ENCODE data around the gene CCZ1.

DNA sequence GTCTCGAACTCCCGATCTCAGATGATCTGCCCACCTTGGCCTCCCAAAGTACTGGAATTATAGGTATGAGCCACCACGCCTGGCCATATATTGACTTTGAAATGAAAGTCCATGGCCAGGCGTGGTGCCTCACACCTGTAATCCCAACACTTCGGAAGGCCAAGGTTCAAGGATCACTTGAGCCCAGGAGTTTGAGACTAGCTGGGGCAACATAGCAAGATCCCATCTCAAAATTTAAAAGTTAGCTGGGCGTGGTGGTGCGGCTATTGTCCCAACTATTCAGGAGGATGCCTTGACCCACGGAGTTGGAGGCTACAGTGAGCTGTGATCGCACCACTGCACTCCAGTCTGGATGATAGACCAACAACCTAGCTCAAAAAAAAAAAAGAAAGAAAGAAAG, 6.0 kb upstream of the CCZ1 start:
- TF ChIP-seq, protein P1, sequence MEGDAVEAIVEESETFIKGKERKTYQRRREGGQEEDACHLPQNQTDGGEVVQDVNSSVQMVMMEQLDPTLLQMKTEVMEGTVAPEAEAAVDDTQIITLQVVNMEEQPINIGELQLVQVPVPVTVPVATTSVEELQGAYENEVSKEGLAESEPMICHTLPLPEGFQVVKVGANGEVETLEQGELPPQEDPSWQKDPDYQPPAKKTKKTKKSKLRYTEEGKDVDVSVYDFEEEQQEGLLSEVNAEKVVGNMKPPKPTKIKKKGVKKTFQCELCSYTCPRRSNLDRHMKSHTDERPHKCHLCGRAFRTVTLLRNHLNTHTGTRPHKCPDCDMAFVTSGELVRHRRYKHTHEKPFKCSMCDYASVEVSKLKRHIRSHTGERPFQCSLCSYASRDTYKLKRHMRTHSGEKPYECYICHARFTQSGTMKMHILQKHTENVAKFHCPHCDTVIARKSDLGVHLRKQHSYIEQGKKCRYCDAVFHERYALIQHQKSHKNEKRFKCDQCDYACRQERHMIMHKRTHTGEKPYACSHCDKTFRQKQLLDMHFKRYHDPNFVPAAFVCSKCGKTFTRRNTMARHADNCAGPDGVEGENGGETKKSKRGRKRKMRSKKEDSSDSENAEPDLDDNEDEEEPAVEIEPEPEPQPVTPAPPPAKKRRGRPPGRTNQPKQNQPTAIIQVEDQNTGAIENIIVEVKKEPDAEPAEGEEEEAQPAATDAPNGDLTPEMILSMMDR (IDR thresholded peaks at IDR 0.05) = no peak
- no peak for TF ChIP-seq POLR2A (IDR thresholded peaks at IDR 0.05)

Data from testis (tissue), 2 donors.